GM18868 (cell line): ENCODE results near the gene PSMA2.

Experiments
- ATAC-seq: cut with Tn5 transposase; IDR thresholded peaks from one replicate; pipeline ENCODE4 v1.9.1; 2021; ENCODE audit warnings: mild to moderate bottlenecking, moderate library complexity; ENCODE audit not compliant: unreplicated experiment

Gene PSMA2

DNA sequence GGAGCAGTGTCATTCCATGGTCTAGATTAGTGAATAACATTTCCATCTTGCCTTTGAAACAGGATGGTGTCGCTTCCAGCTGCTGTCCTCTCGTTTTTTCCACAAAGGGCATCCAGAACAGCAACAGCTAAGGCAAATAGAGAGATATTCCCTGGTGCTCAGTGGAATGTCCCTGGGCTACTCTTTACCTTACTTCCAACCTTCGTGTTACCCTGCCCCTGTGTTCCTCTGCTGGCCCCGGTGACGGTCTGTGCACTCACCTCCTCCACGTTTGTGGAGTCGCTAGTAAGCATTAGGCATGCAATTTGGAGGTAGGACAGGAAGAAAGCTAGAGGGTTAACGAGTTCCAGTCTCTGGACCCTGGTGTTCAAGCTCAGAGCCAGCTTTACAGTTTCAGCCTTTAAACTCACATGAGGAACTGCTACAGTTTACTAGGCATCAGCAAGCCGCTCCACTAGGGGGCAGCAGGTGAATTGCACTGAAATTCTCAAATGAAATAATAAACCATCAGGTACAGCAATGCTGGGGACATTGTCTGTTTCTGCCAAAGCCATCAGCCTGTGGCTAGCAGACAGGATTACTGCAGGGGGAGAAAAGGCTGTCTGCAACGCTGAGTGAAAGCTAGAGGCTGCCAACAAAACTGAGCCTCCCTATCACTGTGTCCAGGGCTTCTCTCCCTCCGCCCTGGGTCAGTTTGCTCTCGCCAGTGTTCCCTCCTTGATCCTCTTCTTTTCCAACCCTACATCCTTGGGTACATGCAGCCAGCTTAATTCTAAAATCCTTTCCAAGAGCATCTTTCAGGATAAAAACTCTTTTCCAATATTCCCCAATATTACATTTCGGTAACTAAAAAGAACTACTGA is 9.2 kb upstream of the PSMA2 start:
- peak; percentile 62 for ATAC-seq

DNA sequence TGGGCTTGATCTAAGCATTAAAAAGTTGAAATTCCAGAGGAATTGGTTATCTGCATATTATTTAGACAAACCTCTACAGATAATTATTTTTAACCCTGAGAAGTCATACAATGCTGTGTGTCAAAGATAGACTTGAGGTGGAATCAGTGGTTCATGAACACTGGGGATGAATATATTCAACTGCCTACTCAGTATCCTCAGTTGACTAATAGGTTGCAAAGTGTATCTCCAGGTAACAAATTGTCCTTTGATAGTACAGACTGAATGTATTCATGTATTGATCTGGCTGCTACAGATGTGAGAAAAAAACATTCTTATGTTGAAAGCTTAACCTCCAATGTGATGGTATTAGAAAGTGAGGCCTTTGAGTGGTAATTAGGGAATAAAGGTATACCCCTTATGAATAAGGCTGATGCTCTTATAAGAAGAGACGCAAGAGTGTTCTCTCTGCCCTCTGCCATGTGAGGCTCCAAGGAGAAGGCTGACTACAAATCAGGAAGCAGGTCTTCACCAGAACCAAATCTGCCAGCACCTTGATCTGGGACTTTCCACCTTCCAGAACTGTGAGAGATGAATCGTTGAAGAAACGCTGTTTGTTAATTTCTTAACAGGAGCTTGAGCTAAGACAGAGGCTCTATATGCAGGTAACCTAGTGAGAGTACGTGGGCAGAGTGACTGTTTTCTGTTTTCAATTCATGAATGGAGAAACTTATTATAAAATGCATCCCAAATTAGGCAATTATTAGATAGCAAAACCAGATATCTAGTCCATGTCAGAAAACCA is 7.7 kb upstream of the PSMA2 start:
- ATAC-seq, result peak; percentile 48

DNA sequence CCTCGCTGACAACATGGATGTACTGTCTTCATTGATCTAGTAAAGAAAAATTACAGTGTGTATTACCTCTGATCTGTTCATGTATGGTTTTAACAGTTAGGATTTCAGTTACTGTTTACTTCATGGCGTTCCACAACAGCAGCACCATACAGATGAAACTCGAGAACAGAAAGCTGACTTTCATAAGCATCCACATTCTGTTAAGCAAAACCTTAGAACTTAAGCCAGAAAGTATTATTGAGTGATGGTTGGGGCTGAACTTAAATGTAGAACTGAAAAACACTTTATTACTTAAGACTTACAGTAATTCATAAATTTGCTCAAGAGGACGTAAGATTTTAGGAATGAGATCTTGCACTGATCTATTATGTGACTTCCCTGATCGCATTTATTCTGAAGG is 3.9 kb upstream of the PSMA2 start:
- no peak for ATAC-seq

GRCh38 chr7:42934291-42934690 is 2.3 kb upstream of the PSMA2 start:
- no peak for ATAC-seq

DNA sequence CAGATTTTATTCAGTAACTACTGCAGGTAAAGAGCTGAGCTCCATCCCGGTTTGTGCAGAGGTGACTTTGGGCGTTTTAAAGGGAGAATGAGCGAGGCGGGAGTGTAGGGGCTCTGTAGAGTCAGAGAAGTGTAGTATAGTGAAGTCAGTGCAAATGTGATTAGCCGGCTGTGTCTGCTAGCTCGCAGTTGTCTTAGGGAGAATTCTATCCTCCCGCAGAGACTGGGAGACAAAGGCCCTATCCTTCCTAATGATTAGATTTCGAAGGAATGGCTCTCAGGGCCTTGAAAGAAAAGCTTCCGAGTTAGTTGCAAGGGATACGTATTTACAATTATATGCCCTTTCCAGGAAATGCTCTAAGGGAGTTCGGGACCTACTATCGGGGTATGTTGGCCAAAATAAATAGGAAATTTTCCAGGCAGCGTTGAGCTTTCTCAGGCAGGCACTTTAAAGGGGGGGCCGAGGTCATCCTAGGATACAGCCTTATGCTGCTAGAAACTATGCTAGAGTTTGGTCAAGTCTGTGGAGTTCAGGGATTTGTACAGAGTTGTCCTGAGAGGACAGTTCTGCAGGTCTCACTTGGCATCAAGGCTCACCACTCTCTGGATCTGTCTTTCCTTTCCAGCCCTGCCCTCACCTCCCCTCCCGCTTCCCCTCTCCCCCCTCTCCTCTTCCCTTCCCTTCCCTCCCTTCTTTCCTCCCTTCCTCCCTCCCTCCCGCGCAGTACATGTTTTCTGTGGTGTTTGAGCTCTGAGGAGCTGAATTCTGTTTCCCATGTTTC is 1.0 kb upstream of the PSMA2 start:
- ATAC-seq, result peak; percentile 14

DNA sequence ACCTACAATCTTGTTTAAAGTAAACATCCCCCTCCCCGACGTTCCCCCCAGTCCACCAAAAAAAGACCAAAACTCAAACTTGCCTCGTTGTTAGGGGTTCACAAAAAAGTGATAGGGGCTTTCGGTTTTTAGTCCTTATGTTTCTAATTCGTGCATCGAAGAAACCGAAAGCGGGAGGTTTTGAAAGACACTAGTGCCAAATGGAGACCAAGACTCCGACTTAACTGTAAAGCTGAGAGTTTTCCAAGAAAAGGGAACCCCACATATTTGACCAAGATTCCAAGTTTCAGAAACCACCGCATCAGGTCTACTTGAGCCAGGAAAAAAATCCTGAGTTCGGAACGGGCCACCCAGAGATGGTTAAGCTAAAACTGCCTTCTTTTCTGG is 534 bp downstream of the PSMA2 start:
- no peak for ATAC-seq

DNA sequence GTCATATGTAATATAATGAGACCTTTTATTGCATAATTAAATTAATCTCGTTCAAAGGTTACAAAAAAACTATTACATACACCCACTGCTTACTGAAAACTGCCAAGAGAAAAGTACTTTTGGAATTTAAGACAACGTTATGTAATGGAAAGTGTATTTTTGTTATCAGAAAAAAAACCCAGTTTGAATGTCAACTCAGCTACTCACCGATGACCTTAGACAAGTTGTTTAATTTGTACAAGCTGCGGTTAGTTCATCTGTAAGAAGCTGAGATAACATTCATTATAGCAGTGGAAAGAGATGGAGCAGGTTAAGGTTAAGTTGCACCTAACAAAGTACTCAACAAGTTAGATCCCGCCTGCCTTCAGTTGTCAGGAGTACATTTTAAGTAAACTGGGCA is 1.1 kb downstream of the PSMA2 start:
- ATAC-seq, result no peak

GRCh38 chr7:42929449-42929848 is 2.5 kb downstream of the PSMA2 start:
- no peak for ATAC-seq

DNA sequence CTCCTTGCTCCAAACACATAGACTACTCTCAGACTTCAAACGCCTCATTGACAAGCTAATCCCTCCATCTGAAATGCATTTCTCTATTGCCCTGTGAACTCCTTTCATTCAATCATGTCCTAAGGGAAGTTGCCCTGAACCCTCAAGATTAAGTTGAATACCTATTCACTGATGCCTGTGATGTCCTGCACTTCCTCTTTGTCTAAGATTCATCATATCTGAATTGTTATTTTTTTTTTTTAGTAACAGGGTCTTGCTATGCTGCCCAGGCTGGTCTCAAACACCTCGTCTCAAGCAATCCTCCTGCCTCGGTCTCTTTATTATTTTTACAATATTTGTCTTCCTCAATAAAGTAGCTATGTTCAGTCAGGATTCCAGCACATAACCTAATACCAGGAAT is 3.2 kb downstream of the PSMA2 start:
- no peak for ATAC-seq

DNA sequence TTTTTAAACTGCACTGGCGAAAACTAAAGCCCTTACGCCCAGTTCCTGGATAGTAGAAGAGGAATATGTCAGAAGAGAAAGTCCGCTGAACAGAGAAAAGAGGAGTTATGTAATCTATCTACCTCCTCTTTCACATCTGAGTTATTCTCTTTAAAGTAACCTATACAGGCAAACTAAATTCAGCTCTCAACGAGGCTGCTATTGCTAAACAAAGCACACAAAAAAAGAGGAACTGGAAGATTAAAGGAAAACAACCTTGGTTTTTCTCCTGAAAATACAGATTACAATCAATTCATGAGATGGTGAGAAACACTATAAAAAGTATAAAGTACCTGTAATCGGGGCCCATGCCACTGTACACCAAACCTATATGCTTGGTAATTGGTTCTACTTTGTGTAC is 5.8 kb downstream of the PSMA2 start:
- no peak for ATAC-seq

GRCh38 chr7:42925630-42926029 is 6.3 kb downstream of the PSMA2 start:
- no peak for ATAC-seq

DNA sequence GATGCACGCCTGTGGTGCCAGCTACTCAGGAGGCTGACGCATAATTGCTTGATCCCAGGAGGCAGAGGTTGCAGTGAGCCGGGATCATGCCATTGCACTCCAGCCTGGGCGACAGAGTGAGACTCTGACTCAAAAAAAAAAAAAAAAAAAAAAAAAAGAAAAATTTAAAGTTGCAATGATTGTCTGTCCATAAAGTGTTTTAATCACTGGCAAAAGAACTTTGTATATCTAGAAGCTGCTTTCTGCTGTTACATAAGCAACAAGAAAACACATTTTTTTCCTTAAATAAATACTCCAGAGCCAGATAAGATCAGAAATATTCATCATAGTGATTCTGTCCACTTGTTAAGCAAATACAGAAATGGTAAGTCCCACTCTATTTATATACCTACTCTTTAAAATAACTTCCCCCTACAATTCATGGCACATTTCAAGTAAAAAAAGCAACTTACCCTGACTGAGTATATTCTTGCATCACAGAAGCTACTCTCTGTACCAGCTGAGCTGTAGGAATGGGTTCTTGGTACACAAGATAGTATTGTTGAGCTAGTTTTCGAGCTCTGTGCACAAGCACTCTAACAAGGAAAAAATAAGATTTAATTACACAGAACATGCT is 7.6 kb downstream of the PSMA2 start:
- peak; percentile 84 for ATAC-seq

- ATAC-seq, result no peak
Measured at GRCh38 chr7:42922017-42922753, 9.8 kb downstream of the PSMA2 start.

DNA sequence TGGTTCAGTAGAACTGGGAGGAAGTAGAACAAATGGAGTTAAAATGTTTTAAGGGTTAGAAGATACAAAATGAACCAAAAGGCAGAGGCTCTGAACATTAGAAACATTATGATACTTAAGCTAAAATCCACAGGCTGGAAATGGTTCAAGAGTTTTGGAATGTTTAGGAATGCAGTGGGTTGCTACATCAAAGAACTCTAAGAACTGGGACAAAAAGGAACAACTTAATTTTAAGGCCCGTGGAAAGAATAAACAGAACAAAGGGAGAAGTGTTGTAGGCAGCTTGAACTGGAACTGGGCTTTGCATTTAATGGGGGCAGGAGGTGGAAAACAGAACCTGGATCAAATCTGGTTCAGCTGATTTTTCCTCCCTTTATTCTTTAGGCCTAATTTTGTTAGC is 16.6 kb downstream of the PSMA2 start:
- no peak for ATAC-seq

- ATAC-seq, result no peak
Measured at GRCh38 chr7:42914421-42915045, 17.4 kb downstream of the PSMA2 start.

DNA sequence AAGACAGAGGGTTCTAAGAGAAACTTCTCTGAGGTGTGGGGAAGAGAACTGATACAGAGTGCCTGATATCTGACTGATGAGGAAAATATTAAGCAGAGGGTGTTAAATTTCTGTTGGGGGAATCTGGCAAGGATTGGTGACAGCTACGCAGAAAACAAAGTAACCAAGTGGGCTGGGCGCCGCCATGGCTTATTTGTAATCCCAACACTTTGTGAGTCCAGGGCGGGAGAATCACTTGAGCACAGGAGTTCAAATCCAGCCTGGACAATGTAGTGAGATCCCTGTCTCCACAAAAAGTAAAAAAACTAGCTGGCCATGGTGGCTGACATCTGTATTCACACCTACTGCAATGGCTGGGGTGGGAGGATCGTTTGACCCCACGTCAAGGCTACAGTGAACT is 18.0 kb downstream of the PSMA2 start:
- no peak for ATAC-seq

- no peak for ATAC-seq
Measured at GRCh38 chr7:42913591-42913990, 18.4 kb downstream of the PSMA2 start.

- peak; percentile 86 for ATAC-seq
Measured at GRCh38 chr7:42911454-42912447, 20.2 kb downstream of the PSMA2 start, which contains the start of gene C7orf25. Gene C7orf25 (minus strand): TSS chr7:42912070. CDS start chr7:42910900, 1,170 bp downstream.

DNA sequence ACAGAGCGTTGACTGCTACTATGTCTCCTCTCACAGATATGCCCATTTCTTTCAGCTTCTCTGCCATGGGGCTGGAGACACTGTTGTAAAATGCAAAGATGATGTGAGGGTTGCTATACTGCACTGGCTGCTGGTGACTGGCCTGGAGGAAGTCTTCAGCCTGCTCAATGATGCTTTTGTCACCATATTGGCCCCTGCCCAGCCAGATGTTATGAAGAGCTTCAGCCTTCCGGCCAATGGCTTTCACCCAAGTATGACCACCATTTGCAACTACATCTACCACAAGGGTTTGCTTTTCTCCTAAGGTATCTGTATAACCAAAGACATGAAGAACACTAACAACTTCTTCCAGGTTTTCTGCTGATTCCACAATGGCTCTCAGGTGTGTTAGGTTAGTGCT is 21.7 kb downstream of the PSMA2 start:
- ATAC-seq, result no peak
